OCI-LY1 (cell line): ENCODE results near the gene ZNF804B.

Experiments
- H2AFZ ChIP-seq: fragments of 200-600 bp; sonication (generic), shearing (Covaris generic); 2 replicates; pipeline ENCODE4 v1.6.0; 2014; ENCODE audit warnings: antibody characterized with exemption, mild to moderate bottlenecking, low read length
- H3F3A ChIP-seq: fragments of 200-600 bp; sonication (generic), shearing (Covaris generic); 2 replicates; pipeline ENCODE4 v1.6.0; 2014; ENCODE audit warnings: mild to moderate bottlenecking, antibody characterized with exemption, low read length, moderate library complexity; ENCODE audit not compliant: insufficient read depth
- H3K27ac ChIP-seq: fragments of 200-600 bp; sonication (generic); 2 replicates; pipeline ENCODE4 v1.5.1; 2014; ENCODE audit warnings: low read length, mixed run types, mild to moderate bottlenecking, low read depth; ENCODE audit not compliant: poor library complexity, severe bottlenecking
- H3K27me3 ChIP-seq: fragments of 200-600 bp; sonication (generic); 2 replicates; pipeline ENCODE4 v1.6.0; 2014; ENCODE audit warnings: antibody characterized with exemption, mild to moderate bottlenecking, low read length, moderate library complexity; ENCODE audit not compliant: insufficient read depth
- H3K36me3 ChIP-seq: fragments of 200-600 bp; sonication (generic); 2 replicates; pipeline ENCODE4 v1.6.1; 2014; ENCODE audit warnings: mild to moderate bottlenecking, antibody characterized with exemption, low read length, moderate library complexity, mixed read lengths; ENCODE audit not compliant: insufficient read depth
- H3K4me1 ChIP-seq: fragments of 200-600 bp; sonication (generic); 2 replicates; pipeline ENCODE4 v1.5.1; 2014; ENCODE audit warnings: mild to moderate bottlenecking, low read length, moderate library complexity; ENCODE audit not compliant: insufficient read depth, severe bottlenecking
- H3K4me2 ChIP-seq: fragments of 200-600 bp; sonication (generic), shearing (Covaris generic); 2 replicates; pipeline ENCODE4 v1.6.1; 2014; ENCODE audit warnings: low read length
- H3K4me3 ChIP-seq: fragments of 200-600 bp; sonication (generic); 2 replicates; pipeline ENCODE4 v1.5.1; 2014; ENCODE audit warnings: low read length, low read depth, mild to moderate bottlenecking, mixed read lengths; ENCODE audit not compliant: poor library complexity, severe bottlenecking
- H3K79me2 ChIP-seq: fragments of 200-600 bp; shearing (Covaris generic); 2 replicates; pipeline ENCODE4 v1.6.1; 2016; ENCODE audit warnings: mixed run types, low read length, mixed read lengths; ENCODE audit not compliant: insufficient read depth
- H3K9ac ChIP-seq: fragments of 200-600 bp; sonication (generic), shearing (Covaris generic); 2 replicates; pipeline ENCODE4 v1.6.1; 2014; ENCODE audit warnings: mild to moderate bottlenecking, low read length, mixed read lengths
- H3K9me2 ChIP-seq: fragments of 200-600 bp; sonication (generic), shearing (Covaris generic); 2 replicates; pipeline ENCODE4 v1.6.1; 2014; ENCODE audit warnings: low read depth, mild to moderate bottlenecking, low read length, mixed read lengths
- H3K9me3 ChIP-seq: fragments of 200-600 bp; shearing (Covaris generic); 2 replicates; pipeline ENCODE4 v1.6.1; 2014; ENCODE audit warnings: low read length, mixed read lengths
- H4K20me1 ChIP-seq: fragments of 200-600 bp; sonication (generic), shearing (Covaris generic); 2 replicates; pipeline ENCODE4 v1.6.0; 2016; ENCODE audit warnings: mild to moderate bottlenecking, low read length; ENCODE audit not compliant: insufficient read depth
- EZH2 ChIP-seq: fragments of 200-600 bp; sonication (generic), shearing (Covaris generic); IDR thresholded peaks from 2 replicates; pipeline ENCODE4 v1.8.0; 2017; ENCODE audit warnings: borderline replicate concordance, mixed run types, mild to moderate bottlenecking, antibody characterized with exemption, low read length, moderate library complexity, mixed read lengths
- TF ChIP-seq, protein P1 (sequence below): fragments of 200-600 bp; sonication (generic), shearing (Covaris generic); IDR thresholded peaks from 2 replicates; pipeline ENCODE4 v1.5.1; 2017; ENCODE audit warnings: mild to moderate bottlenecking, antibody characterized with exemption, low read length, moderate library complexity, mixed read lengths

Gene ZNF804B

DNA sequence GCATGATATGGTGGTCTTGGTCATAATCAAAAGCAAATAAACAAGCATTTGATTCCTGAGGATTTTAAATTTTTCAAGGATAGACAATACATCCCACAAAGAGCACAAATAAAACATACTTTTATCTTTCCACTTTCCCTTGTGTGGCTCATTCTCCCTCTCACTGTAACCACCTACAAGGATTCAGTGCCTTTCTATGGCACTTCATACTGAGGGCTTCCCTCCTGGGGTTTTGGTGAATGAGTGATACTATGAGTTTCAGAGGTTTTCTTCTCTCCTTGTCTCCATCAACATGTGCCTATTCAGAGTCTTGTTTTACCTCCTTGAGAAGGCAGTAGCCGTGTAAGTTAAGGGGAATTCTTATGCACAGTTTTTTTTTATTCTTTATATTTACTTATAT is 332.1 kb downstream of the ZNF804B start:
- H3K9me2 ChIP-seq: peaks cover 6% of the 10 kb centered on the region; the same call in 1 of the 2 replicates
- TF ChIP-seq, protein P1, sequence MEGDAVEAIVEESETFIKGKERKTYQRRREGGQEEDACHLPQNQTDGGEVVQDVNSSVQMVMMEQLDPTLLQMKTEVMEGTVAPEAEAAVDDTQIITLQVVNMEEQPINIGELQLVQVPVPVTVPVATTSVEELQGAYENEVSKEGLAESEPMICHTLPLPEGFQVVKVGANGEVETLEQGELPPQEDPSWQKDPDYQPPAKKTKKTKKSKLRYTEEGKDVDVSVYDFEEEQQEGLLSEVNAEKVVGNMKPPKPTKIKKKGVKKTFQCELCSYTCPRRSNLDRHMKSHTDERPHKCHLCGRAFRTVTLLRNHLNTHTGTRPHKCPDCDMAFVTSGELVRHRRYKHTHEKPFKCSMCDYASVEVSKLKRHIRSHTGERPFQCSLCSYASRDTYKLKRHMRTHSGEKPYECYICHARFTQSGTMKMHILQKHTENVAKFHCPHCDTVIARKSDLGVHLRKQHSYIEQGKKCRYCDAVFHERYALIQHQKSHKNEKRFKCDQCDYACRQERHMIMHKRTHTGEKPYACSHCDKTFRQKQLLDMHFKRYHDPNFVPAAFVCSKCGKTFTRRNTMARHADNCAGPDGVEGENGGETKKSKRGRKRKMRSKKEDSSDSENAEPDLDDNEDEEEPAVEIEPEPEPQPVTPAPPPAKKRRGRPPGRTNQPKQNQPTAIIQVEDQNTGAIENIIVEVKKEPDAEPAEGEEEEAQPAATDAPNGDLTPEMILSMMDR: no peak
- TF ChIP-seq EZH2: no peak
- no peaks in the 10 kb centered on the region for H3K27me3 ChIP-seq
- no peaks in the 10 kb centered on the region for H3K36me3 ChIP-seq
- H2AFZ ChIP-seq: no peak overlapping the region
- no peaks in the 10 kb centered on the region for H3K9me3 ChIP-seq
- no peaks in the 10 kb centered on the region for H3K4me1 ChIP-seq
- no peaks in the 10 kb centered on the region for H3K79me2 ChIP-seq
- H4K20me1 ChIP-seq: no peaks in the 10 kb centered on the region
- no peak overlapping the region for H3K9ac ChIP-seq
- no peak overlapping the region for H3K4me2 ChIP-seq
- no peak overlapping the region for H3K27ac ChIP-seq
- no peaks in the 10 kb centered on the region for H3F3A ChIP-seq
- no peak overlapping the region for H3K4me3 ChIP-seq

GRCh38 chr7:89094269-89094668 is 334.8 kb downstream of the ZNF804B start:
- H3F3A ChIP-seq: no peaks in the 10 kb centered on the region
- no peaks in the 10 kb centered on the region for H4K20me1 ChIP-seq
- H3K9me3 ChIP-seq: no peaks in the 10 kb centered on the region
- no peak overlapping the region for H3K9ac ChIP-seq
- TF ChIP-seq, protein P1: no peak
- no peak for TF ChIP-seq EZH2
- H3K36me3 ChIP-seq: no peaks in the 10 kb centered on the region
- H3K4me2 ChIP-seq: no peak overlapping the region
- H3K79me2 ChIP-seq: no peaks in the 10 kb centered on the region
- H3K4me3 ChIP-seq: no peak overlapping the region
- 0 out of 2 replicates have a peak, but pooled peaks cover 2% of the 10 kb centered on the region for H3K9me2 ChIP-seq
- H3K4me1 ChIP-seq: no peaks in the 10 kb centered on the region
- no peak overlapping the region for H3K27ac ChIP-seq
- H3K27me3 ChIP-seq: no peaks in the 10 kb centered on the region
- H2AFZ ChIP-seq: no peak overlapping the region

DNA sequence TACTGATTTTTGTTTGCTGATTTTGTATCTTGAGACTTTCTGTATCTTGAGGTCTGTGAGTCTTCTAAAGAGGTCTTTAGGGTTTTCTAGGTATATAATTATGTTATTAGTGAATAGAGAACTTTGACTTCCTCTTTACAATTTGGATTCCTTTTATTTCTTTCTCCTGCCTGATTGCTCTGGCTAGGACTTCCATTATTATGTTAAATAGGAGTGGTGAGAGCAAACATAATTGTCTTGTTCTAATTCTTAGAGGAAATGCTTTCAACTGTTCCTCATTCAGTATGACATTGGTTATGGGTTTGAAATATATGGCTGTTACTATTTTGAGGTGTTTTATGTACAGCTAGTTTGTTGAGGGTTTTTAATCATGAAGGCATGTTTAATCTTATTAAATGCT is 344.1 kb downstream of the ZNF804B start:
- no peak overlapping the region for H3K9ac ChIP-seq
- no peaks in the 10 kb centered on the region for H3K9me2 ChIP-seq
- no peak overlapping the region for H3K4me2 ChIP-seq
- H3K4me3 ChIP-seq: no peak overlapping the region
- H3K27ac ChIP-seq: no peak overlapping the region
- H4K20me1 ChIP-seq: no peaks in the 10 kb centered on the region
- no peaks in the 10 kb centered on the region for H3K79me2 ChIP-seq
- no peaks in the 10 kb centered on the region for H3K4me1 ChIP-seq
- no peak overlapping the region for H2AFZ ChIP-seq
- no peaks in the 10 kb centered on the region for H3K27me3 ChIP-seq
- H3K9me3 ChIP-seq: no peaks in the 10 kb centered on the region
- H3K36me3 ChIP-seq: no peaks in the 10 kb centered on the region
- H3F3A ChIP-seq: no peaks in the 10 kb centered on the region
- no peak for TF ChIP-seq EZH2
- TF ChIP-seq, protein P1: no peak
